Uterus (tissue), 4 donors: ENCODE measurements around the gene IGSF3. TPM values are rescaled to one million over a fixed set of nuclear protein-coding genes. Genes with fewer than 3 reads are reported as not detected.

Source experiments
- DNase-seq, 2 donors: peaks; one replicate each; pipeline ENCODE4 v3.0.0-alpha.2; 2019 to 2020
- H3K27ac ChIP-seq, 2 donors: fragments of 200-600 bp; sonication (generic); 1 replicate in 1 of 2; 2 replicates in 1 of 2; pipeline ENCODE4 v1.5.1; 2016 to 2018
- H3K27me3 ChIP-seq, 2 donors: fragments of 200-600 bp; sonication (generic); one replicate each; pipeline ENCODE4 v1.5.1; 2018 to 2019; ENCODE audit warnings: control low read depth in 1 of 2
- H3K36me3 ChIP-seq, 2 donors: fragments of 200-600 bp; sonication (generic); one replicate each; pipeline ENCODE4 v1.5.1; 2019; ENCODE audit warnings: control low read depth in 1 of 2
- H3K4me1 ChIP-seq, 2 donors: fragments of 200-600 bp; sonication (generic); one replicate each; pipeline ENCODE4 v1.5.1; 2018 to 2019; ENCODE audit warnings: control low read depth in 1 of 2
- H3K4me3 ChIP-seq, 2 donors: fragments of 200-600 bp; sonication (generic); 1 replicate in 1 of 2; 2 replicates in 1 of 2; pipeline ENCODE4 v1.5.1; 2018 to 2019; ENCODE audit warnings: mild to moderate bottlenecking in 1 of 2
- H3K9me3 ChIP-seq, 2 donors: fragments of 200-600 bp; sonication (generic); one replicate each; pipeline ENCODE4 v1.5.1; 2019; ENCODE audit warnings: control low read depth in 1 of 2
- POLR2A ChIP-seq, 2 donors: fragments of 450-650 bp; IDR thresholded peaks; one replicate each; pipeline ENCODE4 v1.6.1; 2016; ENCODE audit warnings: antibody characterized with exemption in 2 of 2, mild to moderate bottlenecking in 1 of 2, moderate library complexity in 1 of 2
- intact Hi-C: fragments of 100-400 bp; cut with DNase I; formaldehyde crosslinking; loops from one replicate; pipeline ENCODE4 v1.15.1; 2023; ENCODE audit warnings: low total_unique reads
- total RNA-seq, 4 donors: library from RNA; depleted of rRNA in 3 of 4; stranded (reverse); fragments of >200 nt in 3 of 4; gene quantifications; one replicate each; pipeline versions ENCODE4 v1.1.0 to v1.2.4, GENCODE V29; 2014 to 2023
- TF ChIP-seq, protein P1 (sequence below), 4 experiments: fragments of 200-600 bp in 2 of 4; fragments of 450-650 bp in 2 of 4; sonication (generic) in 2 of 4; IDR thresholded peaks; one replicate each; pipeline ENCODE4 v1.5.1; 2016 to 2019; ENCODE audit warnings: antibody characterized with exemption in 4 of 4, mild to moderate bottlenecking in 2 of 4, moderate library complexity in 1 of 4
- donor health status: DM: yes; HTN: yes; CAD: no.

The IGSF3 gene
- total RNA-seq, 4 donors from 2014 or later = 3.8 to 35.6 (median 8.4) TPM

GRCh38 chr1:116711263-116711840, 43.8 kb upstream of the IGSF3 start:
- intact Hi-C loops = no loop called here
- Histone ChIP-seq H3K27me3 (no peaks in the 10 kb centered on the region), H3K4me3 (no peak overlapping the region), H3K9me3 (no peaks in the 10 kb centered on the region), H3K27ac (no peak overlapping the region), H3K36me3 (no peaks in the 10 kb centered on the region), H3K4me1 (no peaks in the 10 kb centered on the region)
- no peak for DNase-seq
- no peak for TF ChIP-seq POLR2A (IDR thresholded peaks at IDR 0.05)
- TF ChIP-seq, protein P1, sequence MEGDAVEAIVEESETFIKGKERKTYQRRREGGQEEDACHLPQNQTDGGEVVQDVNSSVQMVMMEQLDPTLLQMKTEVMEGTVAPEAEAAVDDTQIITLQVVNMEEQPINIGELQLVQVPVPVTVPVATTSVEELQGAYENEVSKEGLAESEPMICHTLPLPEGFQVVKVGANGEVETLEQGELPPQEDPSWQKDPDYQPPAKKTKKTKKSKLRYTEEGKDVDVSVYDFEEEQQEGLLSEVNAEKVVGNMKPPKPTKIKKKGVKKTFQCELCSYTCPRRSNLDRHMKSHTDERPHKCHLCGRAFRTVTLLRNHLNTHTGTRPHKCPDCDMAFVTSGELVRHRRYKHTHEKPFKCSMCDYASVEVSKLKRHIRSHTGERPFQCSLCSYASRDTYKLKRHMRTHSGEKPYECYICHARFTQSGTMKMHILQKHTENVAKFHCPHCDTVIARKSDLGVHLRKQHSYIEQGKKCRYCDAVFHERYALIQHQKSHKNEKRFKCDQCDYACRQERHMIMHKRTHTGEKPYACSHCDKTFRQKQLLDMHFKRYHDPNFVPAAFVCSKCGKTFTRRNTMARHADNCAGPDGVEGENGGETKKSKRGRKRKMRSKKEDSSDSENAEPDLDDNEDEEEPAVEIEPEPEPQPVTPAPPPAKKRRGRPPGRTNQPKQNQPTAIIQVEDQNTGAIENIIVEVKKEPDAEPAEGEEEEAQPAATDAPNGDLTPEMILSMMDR (IDR thresholded peaks at IDR 0.05) = no peak

DNA sequence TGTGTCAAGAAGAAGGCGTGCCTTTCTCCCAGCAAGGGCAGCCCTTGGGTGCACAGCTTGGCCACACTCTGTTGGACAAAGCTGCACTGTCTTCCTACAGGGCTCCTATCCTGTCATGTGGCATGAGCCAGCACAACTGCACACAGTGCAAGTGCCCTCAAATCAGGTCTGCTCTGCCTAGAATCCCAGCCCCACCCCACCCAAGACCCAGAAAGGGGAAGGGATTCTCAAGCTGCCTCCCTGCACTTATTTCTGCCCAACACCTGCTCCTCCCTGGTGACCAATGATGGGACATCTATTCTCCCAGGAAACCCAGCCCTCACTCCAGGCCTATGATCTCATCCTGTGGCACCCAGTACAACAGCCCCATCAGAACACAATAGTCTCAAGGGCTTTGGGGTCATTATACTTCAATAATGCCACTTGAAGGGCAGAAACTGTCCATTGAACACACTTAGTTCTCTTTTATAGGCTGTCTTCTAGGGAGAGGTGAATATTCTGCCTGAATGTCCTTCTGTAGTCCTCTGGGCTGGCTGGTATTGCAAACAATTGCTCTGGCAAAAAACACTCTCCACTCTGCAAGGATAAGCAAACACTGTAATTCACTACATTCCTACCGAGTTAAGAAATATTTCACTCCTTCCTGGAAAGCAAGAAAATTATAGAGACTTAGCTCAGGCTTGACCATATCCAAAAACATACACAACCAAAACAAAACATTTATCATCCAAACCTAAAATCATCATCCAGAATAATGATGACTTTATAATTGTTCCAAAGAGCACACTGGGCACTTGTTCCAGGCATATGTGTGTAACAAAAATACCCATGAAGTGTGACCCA, 43.1 kb upstream of the IGSF3 start:
- Histone ChIP-seq H3K4me3 (no peak overlapping the region), H3K27me3 (no peaks in the 10 kb centered on the region), H3K36me3 (no peaks in the 10 kb centered on the region), H3K9me3 (no peaks in the 10 kb centered on the region), H3K27ac (no peak overlapping the region), H3K4me1 (no peaks in the 10 kb centered on the region)
- no peak for DNase-seq
- intact Hi-C loops = no loop called here
- TF ChIP-seq, protein P1 (IDR thresholded peaks at IDR 0.05) = no peak
- TF ChIP-seq POLR2A (IDR thresholded peaks at IDR 0.05) = no peak

DNA sequence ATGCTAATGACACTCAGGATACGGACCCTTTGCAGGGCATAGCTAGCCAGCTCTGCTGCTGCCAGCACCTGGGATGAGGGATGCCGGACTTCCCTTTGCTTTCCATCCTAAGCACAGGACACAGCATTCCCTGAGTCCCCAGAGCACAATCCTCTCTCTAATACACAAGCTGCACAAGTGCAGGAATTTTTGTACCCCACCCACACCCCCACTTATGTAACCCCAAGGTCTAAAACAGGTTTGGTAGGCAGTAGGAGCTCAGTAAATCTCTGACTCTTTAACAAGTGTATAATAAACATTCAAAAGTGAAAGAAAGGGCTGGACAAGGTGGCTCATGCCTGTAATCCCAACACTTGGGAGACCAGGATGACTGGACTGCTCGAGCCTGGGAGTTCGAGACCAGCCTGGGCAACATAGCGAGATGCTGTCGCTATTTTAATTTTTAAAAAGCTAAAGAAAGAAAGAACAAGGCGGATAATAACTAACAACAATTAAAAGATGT, 42.2 kb upstream of the IGSF3 start:
- Histone ChIP-seq H3K27me3 (no peaks in the 10 kb centered on the region), H3K4me1 (no peaks in the 10 kb centered on the region), H3K27ac (no peak overlapping the region), H3K4me3 (no peak overlapping the region), H3K36me3 (no peaks in the 10 kb centered on the region), H3K9me3 (no peaks in the 10 kb centered on the region)
- DNase-seq = no peak
- TF ChIP-seq, protein P1 (IDR thresholded peaks at IDR 0.05) = no peak
- TF ChIP-seq POLR2A (IDR thresholded peaks at IDR 0.05) = no peak
- intact Hi-C loops = no loop called here

DNA sequence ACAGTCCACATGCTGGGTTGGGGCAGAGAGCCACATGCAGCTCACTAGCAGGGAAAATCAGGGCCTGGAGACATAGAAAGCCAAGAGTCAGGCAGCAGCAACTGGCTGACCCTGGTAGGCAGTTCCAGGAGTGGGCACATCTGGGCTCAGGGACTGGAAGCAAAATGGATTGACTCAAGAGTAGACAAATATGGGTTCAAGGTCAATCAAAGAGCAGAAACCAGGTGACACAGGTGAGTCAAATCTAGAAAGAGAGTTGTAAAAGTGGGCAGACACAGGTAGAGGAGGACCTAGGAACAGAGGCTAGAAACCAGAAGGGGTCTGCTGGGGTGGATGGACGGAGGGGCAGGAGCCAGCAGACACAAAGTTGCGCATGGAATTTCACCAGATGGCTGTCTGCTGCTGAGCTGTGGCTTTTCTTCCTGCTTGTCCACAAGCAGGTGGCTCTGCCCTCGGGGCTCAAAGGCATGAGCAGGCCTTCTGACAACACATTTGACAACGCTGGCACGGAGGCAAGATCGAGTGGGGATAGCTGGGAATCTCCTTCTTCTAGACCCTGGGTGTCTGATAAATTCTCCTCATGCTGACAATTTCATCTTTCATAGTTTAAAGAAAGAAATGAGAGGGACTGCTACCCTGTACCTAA, 40.8 kb upstream of the IGSF3 start:
- Histone ChIP-seq H3K27me3 (no peaks in the 10 kb centered on the region), H3K36me3 (no peaks in the 10 kb centered on the region), H3K4me3 (no peak overlapping the region), H3K9me3 (no peaks in the 10 kb centered on the region), H3K4me1 (no peaks in the 10 kb centered on the region), H3K27ac (no peak overlapping the region)
- TF ChIP-seq, protein P1 (IDR thresholded peaks at IDR 0.05) = no peak
- no peak for TF ChIP-seq POLR2A (IDR thresholded peaks at IDR 0.05)
- no peak for DNase-seq
- intact Hi-C loops = no loop called here

DNA sequence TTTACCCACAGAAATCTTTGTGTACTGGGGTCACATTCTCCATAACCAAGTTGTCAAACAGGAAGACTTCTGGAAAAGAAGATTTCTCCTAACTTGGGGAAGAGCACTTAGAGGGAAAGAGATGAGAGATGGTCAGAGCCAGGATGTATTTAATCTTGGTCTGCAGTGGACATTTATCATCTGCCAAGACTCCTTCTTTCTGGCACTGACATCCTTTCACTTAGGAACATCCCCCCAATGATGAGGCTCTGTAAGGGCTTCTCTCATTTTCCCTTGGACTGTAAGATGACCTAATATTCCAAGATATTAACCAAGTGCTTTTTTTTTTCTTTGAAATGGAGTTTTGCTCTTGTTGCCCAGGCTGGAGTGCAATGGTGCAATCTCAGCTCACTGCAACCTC, 39.3 kb upstream of the IGSF3 start:
- intact Hi-C loops = no loop called here
- Histone ChIP-seq H3K36me3 (no peaks in the 10 kb centered on the region), H3K27ac (no peak overlapping the region), H3K4me1 (no peaks in the 10 kb centered on the region), H3K27me3 (no peaks in the 10 kb centered on the region), H3K9me3 (no peaks in the 10 kb centered on the region), H3K4me3 (no peak overlapping the region)
- TF ChIP-seq, protein P1 (IDR thresholded peaks at IDR 0.05) = no peak
- no peak for TF ChIP-seq POLR2A (IDR thresholded peaks at IDR 0.05)
- no peak for DNase-seq
